H1 (cell line): ENCODE data around the gene ARHGEF10L. TPM values are rescaled to one million over a fixed set of nuclear protein-coding genes. Genes with fewer than 3 reads are reported as not detected.

ENCODE experiments used
- NRF1 ChIP-seq: IDR thresholded peaks from 2 replicates; pipeline ENCODE4 v1.6.1; 2011; ENCODE audit warnings: mild to moderate bottlenecking, low read depth, low read length, improper control_type of control experiment
- SIRT6 ChIP-seq: IDR thresholded peaks from one replicate; pipeline ENCODE4 v1.7.1; 2012; ENCODE audit warnings: low read length, inconsistent platforms
- polyA plus RNA-seq, 7 experiments: library from polyadenylated mRNA; depleted of rRNA in 3 of 7; stranded (reverse) in 5 of 7; unstranded in 2 of 7; fragments of >200 nt in 5 of 7; fragments of 200-250 nt in 2 of 7; gene quantifications; 1 replicate in 5 of 7; 2 replicates in 1 of 7; 4 replicates in 1 of 7; pipeline versions ENCODE4 v1.2.1 to v1.2.3, GENCODE V29; 2011 to 2013; ENCODE audit warnings: missing spikeins in 2 of 7, mixed read lengths in 2 of 7
- total RNA-seq: library from RNA; stranded (reverse); fragmentation: NEBNext Ultra II Directional; extraction: Animal tissue kit (Norgen Biotek cat#: 25700); gene quantifications from 2 replicates; pipeline ENCODE4 v1.2.1, GENCODE V29; 2021

ARHGEF10L gene
- total and polyA plus RNA-seq, 2 of the 8 experiments (the other 6 are each of a cell fraction or from before 2014, with no cell fraction given), result 33.6 to 39.6 TPM

DNA sequence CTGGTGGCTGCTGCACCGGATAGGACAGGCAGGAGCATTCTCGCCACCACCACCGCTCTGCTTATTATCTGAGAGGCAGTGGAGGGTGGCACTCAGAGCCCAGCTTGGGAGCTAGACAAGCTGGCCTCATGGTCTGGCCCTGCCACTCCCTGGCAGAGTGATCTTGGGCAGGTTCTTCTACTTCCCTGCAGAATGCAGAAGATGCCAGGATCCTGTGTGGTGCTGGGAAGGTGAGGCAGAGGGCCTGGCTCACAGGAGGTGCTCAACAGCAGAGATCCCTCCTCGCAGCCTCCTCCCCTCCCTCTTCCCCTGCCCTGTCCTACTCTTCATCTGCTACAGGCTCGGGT is 60.4 kb downstream of the ARHGEF10L start (continued):
- no peak for TF ChIP-seq NRF1
- TF ChIP-seq SIRT6, result no peak
